ENCODE data around the gene FAM168B.

The FAM168B gene

DNA sequence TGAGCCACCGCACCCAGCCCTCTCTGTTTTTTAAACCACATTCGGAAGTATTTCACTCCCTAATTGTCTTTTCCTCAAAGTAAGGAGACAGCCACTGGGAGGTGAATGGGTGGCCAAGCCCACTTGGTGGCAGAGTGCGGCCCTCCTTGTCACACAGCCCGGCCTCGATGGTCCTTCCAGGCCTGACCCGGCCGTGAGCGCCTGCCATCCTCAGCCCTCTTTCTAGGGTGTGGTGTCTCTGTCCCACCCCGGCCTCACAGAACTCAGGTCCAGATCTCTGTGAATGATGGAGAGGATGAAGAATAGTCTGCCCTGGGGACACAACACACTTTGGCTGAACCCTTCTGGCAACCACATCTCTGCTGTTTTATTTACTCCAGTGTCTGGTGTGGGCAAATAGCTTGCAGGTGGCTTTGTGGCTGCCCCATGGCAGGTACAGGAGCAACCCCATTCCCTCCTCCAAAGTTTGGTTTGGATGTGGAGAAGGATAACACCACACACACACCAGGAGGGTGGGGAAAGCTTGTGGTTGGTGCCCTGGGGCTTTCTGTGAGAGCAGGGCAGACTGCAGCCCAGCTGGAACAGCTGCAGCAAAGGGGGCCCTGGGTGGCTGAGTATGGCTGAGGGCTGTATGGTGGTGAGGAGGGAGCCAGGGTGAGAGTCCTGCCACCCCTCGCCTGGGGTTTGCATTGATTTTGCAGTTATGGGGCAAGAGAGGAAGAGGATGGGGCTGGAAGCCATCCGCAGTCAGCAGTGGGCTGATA, 88.6 kb downstream of the FAM168B start:
- Histone ChIP-seq H3K27me3 (replicated peaks; ENCODE audit: control insufficient read depth, insufficient read depth, low read length) (no peaks in the 10 kb centered on the region), H3K36me3 (ENCODE audit: control insufficient read depth, insufficient read depth, low read length) (no peaks in the 10 kb centered on the region), H3K4me3 (replicated peaks; ENCODE audit: low read depth, low read length) (no peak overlapping the region)
- TF ChIP-seq, protein P1, sequence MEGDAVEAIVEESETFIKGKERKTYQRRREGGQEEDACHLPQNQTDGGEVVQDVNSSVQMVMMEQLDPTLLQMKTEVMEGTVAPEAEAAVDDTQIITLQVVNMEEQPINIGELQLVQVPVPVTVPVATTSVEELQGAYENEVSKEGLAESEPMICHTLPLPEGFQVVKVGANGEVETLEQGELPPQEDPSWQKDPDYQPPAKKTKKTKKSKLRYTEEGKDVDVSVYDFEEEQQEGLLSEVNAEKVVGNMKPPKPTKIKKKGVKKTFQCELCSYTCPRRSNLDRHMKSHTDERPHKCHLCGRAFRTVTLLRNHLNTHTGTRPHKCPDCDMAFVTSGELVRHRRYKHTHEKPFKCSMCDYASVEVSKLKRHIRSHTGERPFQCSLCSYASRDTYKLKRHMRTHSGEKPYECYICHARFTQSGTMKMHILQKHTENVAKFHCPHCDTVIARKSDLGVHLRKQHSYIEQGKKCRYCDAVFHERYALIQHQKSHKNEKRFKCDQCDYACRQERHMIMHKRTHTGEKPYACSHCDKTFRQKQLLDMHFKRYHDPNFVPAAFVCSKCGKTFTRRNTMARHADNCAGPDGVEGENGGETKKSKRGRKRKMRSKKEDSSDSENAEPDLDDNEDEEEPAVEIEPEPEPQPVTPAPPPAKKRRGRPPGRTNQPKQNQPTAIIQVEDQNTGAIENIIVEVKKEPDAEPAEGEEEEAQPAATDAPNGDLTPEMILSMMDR (IDR thresholded peaks at IDR 0.05; ENCODE audit: insufficient read depth, low read length, poor library complexity, severe bottlenecking): no peak
- DNase-seq (ENCODE audit: extremely low read depth, insufficient read length): no peak

DNA sequence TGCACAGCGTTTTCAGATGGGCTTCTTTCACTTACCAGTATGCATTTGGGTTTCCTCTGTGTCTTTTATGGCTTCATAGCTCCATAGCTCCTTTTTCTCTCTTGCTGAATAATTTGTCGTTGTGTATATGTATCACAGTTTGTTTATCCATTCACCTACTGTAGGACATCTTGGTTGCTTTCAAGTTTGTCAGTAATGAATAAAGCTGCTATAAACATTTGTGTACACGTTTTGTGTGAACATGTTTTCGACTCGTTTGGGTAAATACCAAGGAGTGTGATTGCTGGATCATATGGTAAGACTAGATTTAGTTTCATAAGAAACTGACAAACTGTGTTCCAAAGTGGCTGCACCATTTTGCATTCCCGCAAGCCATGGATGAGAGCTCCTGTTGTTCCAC, 94.7 kb downstream of the FAM168B start:
- no peak for DNase-seq (ENCODE audit: extremely low read depth, insufficient read length)
- TF ChIP-seq, protein P1 (IDR thresholded peaks at IDR 0.05; ENCODE audit: insufficient read depth, low read length, poor library complexity, severe bottlenecking): no peak
- Histone ChIP-seq H3K36me3 (ENCODE audit: control insufficient read depth, insufficient read depth, low read length) (no peaks in the 10 kb centered on the region), H3K27me3 (replicated peaks; ENCODE audit: control insufficient read depth, insufficient read depth, low read length) (no peaks in the 10 kb centered on the region), H3K4me3 (replicated peaks; ENCODE audit: low read depth, low read length) (no peak overlapping the region)

Measured in GM06990 (cell line).